AG09319 (cell line): ENCODE results near the gene FAM216B.
"Not testable (repeated sequence)": the region's sequence is repeated elsewhere in the genome, so short reads cannot be mapped to it uniquely, and the experiment has no call there.

Source experiments
- DNase-seq: peaks from one replicate; pipeline ENCODE4 v3.0.0-alpha.2; 2010; ENCODE audit warnings: low read depth; ENCODE audit errors: extremely low read depth
- TF ChIP-seq, protein P1 (sequence below): IDR thresholded peaks from 2 replicates; pipeline ENCODE4 v1.5.1; 2011; ENCODE audit warnings: low read depth, mild to moderate bottlenecking, inconsistent platforms, low read length, moderate library complexity

Gene FAM216B

DNA sequence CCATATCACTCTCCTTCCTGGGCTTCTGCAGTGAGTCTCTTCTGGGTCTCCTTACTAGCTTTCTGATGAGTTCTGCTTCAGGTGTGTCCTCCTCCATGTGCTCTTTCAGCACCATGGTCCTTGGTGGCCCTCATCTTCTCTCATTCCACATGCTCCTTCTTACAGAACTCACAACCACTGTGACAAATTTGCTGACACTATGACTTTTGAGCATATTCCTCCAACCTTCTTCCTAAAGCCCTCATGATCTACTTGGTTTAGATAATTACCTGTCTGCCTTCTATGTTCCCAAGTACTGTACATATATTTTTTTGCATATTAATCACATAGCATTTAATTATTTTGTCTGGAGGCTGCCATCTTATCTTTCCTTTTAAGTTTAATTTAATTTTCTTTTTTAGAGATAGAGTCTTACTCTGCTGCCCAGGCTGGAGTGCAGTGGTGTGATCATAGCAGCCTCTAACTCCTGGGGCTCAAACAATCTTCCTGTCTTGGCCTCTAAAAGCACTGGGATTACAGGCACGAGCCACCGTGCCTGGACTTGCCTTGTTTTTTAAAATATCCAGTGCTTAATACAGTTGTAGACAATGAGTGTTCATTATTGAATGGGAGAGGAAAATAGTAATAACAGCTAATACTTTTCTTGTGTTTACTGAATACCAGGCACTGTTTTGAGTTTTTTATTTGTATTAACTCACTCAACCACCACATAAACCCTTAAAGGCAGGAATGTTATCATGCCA is 23.5 kb upstream of the FAM216B start:
- TF ChIP-seq, protein P1, sequence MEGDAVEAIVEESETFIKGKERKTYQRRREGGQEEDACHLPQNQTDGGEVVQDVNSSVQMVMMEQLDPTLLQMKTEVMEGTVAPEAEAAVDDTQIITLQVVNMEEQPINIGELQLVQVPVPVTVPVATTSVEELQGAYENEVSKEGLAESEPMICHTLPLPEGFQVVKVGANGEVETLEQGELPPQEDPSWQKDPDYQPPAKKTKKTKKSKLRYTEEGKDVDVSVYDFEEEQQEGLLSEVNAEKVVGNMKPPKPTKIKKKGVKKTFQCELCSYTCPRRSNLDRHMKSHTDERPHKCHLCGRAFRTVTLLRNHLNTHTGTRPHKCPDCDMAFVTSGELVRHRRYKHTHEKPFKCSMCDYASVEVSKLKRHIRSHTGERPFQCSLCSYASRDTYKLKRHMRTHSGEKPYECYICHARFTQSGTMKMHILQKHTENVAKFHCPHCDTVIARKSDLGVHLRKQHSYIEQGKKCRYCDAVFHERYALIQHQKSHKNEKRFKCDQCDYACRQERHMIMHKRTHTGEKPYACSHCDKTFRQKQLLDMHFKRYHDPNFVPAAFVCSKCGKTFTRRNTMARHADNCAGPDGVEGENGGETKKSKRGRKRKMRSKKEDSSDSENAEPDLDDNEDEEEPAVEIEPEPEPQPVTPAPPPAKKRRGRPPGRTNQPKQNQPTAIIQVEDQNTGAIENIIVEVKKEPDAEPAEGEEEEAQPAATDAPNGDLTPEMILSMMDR: no peak
- DNase-seq: no peak

DNA sequence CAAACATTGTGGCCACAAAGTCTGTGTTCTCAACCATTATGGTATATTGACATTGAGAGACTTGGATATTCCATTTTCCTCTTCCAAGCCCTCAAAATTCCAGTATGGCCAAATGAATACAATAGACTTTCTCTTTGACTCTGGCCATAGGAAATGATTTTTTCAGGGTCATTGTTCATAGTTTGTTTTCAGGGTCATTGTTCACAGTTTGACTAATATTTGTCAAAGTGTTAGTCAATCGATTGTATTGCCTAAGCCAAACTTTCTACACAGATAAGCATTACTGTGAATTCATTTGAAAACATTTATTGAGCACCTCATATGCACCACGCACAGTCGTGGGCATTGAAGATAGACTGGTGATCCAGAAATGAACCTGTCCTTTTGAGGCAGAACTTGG is 22.9 kb upstream of the FAM216B start:
- TF ChIP-seq, protein P1: no peak
- DNase-seq: no peak

DNA sequence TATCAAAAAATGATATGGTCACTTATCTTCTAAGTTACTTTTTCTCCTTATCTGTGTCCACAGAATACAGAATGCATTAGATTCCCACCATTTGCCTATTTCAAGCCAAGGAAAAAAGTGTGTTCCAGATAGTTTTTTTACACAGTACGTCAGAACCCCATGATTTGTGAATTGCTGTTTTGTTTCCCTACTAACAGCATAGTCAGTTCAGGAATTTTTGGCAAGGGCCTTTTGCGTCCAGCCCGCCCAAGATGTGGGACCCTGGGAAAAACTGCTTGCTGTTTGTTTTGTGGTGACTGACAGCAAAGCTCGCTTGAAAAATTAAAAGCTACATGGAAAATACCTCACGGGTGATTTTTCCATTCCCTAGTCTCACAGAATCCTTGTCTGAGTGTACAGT is 20.4 kb upstream of the FAM216B start:
- TF ChIP-seq, protein P1: no peak
- DNase-seq: no peak

DNA sequence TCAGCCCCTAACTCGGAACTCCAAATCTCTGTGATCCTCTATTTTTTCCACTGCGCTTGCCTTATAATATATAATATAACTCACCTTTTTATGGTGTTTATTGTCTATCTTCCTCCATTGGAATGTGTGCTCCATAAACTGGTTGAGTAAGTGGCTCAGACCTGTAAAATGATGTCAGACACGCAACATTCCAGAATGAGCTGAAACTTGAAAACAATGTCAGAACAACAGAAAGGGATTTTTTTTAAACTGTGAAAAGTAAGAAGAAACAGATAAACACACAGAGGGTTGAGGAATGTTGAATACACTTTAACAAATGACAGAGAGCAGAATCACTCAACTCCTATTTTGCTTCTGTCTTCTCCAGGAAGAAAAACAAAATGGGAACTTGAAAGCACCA is 19.1 kb upstream of the FAM216B start:
- no peak for DNase-seq
- TF ChIP-seq, protein P1: no peak

DNA sequence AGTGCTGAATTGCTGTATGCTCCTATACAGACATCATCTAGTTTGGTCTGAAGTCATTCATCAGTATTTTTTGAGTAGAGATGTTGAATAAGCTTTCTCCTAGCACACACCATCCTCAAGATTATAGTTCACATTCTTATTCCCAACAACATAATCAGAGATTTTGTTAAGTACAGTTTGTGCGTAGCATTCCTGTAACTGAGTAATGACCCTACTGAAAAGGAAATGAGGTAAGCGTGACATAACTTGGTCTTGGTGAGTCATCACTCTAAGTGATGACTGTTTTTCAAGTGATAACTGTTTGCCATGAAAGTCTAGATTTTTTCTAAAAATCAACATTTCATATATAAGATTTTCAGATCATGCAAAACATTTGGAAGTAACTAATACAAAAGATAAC is 18.5 kb upstream of the FAM216B start:
- peak; percentile 15 for DNase-seq
- TF ChIP-seq, protein P1: no peak

DNA sequence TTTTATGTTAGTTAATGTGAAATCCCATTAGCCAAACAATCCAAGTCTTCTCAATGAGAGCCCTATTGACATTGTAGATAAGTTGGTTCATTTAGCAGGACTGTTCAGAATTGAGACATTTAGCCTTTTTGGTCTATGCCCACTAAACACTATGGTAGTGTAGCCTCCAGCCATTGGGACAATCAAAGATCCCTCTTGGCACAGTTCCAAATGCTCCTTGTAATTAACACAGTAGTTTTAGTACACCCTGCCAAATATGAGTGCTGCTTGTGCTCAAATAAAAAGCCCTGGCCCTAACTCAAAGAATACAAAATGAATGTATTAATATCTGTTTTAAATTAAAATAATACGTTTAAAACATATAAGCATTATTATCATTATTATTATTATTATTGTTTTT is 15.4 kb upstream of the FAM216B start:
- DNase-seq: no peak
- TF ChIP-seq, protein P1: no peak

DNA sequence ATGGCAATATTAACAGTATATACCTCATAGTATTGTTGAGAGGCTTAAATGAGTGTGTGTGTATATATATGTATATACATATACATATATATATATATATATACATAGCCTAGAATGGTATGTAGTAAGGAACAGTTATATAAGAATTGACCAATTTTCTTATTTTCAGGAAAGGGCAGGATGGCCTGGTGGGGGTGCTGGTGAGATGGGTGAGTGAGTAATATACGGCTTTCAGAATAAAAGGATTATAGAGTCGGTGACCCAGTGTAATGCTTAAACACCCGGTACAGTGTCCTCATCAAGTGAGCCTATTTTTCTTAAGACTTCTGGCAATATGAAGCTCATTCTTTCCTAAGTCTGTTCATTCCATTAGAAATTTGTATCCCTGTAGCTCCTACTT is 11.7 kb upstream of the FAM216B start:
- TF ChIP-seq, protein P1: no peak
- DNase-seq: no peak

DNA sequence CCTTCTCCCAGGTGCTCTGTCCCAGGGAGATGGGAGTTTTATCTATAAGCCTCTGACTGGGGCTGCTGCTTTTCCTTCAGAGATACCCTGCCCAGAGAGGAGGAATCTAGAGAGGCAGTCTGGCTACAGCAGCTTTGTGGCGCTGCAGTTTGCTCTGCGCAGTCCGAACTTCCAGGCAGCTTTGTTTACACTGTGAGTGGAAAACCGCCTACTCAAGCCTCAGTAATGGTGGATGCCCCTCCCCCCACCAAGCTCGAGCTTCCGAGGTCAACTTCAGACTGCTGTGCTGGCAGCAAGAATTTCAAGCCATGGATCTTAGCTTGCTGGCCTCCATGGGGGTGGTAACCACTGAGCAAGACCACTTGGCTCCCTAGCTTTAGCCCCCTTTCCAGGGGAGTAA is 4.8 kb upstream of the FAM216B start:
- not testable (repeated sequence) for DNase-seq
